B cell (primary cell): ENCODE measurements around the gene LRP6.

ENCODE experiments used
- EZH2 ChIP-seq: IDR thresholded peaks from 2 replicates; pipeline ENCODE4 v1.6.1; 2012; ENCODE audit warnings: borderline replicate concordance, low read depth, mild to moderate bottlenecking, moderate library complexity, low read length; ENCODE audit not compliant: insufficient read depth, poor library complexity, severe bottlenecking
- TF ChIP-seq, protein P1 (sequence below): fragments of 200-600 bp; IDR thresholded peaks from one replicate; pipeline ENCODE4 v1.8.0; 2022; ENCODE audit warnings: antibody characterized with exemption, mild to moderate bottlenecking

DNA sequence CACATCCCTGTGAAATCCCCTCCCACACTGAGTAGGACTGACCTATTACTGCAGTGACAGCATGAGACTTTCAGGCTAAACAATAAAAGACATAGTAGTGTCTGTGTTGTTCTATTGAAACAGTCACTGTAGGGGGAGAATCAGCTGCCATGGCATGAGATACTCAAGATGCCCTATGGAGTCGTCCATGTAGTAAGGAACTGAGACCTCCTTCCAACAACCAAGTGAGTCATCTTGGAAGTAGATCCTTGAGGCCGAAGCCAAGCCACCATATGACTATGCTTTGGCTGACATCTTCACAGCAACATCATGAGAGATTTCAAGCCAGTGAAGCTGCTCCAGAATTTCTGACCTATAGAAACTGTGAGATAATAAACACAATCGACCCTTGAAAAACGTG is 12.1 kb upstream of the LRP6 start:
- TF ChIP-seq, protein P1, sequence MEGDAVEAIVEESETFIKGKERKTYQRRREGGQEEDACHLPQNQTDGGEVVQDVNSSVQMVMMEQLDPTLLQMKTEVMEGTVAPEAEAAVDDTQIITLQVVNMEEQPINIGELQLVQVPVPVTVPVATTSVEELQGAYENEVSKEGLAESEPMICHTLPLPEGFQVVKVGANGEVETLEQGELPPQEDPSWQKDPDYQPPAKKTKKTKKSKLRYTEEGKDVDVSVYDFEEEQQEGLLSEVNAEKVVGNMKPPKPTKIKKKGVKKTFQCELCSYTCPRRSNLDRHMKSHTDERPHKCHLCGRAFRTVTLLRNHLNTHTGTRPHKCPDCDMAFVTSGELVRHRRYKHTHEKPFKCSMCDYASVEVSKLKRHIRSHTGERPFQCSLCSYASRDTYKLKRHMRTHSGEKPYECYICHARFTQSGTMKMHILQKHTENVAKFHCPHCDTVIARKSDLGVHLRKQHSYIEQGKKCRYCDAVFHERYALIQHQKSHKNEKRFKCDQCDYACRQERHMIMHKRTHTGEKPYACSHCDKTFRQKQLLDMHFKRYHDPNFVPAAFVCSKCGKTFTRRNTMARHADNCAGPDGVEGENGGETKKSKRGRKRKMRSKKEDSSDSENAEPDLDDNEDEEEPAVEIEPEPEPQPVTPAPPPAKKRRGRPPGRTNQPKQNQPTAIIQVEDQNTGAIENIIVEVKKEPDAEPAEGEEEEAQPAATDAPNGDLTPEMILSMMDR, result no peak
- TF ChIP-seq EZH2, result no peak
